ENCODE results near the gene CRACDL.
"Not testable (repeated sequence)": the region's sequence is repeated elsewhere in the genome, so short reads cannot be mapped to it uniquely, and the experiment has no call there.

CRACDL gene

GRCh38 chr2:98903767-98904485 is 32.1 kb downstream of the CRACDL start:
- TF ChIP-seq SP1 (IDR thresholded peaks at IDR 0.05) (no peak), HDGF (IDR thresholded peaks at IDR 0.05; ENCODE audit: borderline replicate concordance) (no peak), SUZ12 (IDR thresholded peaks at IDR 0.05) (no peak), FOXA1 (IDR thresholded peaks at IDR 0.05) (no peak), ZNF384 (IDR thresholded peaks at IDR 0.05) (no peak), FOXM1 (IDR thresholded peaks at IDR 0.05; ENCODE audit: borderline replicate concordance) (no peak), PKNOX1 (IDR thresholded peaks at IDR 0.05) (no peak), L3MBTL2 (conservative IDR thresholded peaks at IDR 0.05) (no peak), BHLHE40 (IDR thresholded peaks at IDR 0.05; ENCODE audit: borderline replicate concordance) (no peak)
- POLR2A ChIA-PET: interaction anchor here (0.6 kb wide), 1 partner anchor 28 kb away, joined by 3 read pairs; no protein-coding TSS in a partner anchor
- DNase-seq (ENCODE audit: extremely low spot score): no peak
- CTCF ChIA-PET: no interaction called here

GRCh38 chr2:98903064-98903355 is 33.0 kb downstream of the CRACDL start:
- ChIA-PET CTCF (no interaction called here), POLR2A (no interaction called here)
- TF ChIP-seq SUZ12 (IDR thresholded peaks at IDR 0.05) (no peak), FOXA1 (IDR thresholded peaks at IDR 0.05) (no peak), SP1 (IDR thresholded peaks at IDR 0.05) (no peak), HDGF (IDR thresholded peaks at IDR 0.05; ENCODE audit: borderline replicate concordance) (no peak), BHLHE40 (IDR thresholded peaks at IDR 0.05; ENCODE audit: borderline replicate concordance) (no peak), CTBP1 (IDR thresholded peaks at IDR 0.05; ENCODE audit: borderline replicate concordance) (no peak), ZNF384 (IDR thresholded peaks at IDR 0.05) (no peak), PKNOX1 (IDR thresholded peaks at IDR 0.05) (no peak), FOXK2 (IDR thresholded peaks at IDR 0.05) (no peak), L3MBTL2 (conservative IDR thresholded peaks at IDR 0.05) (no peak), LEF1 (IDR thresholded peaks at IDR 0.05; ENCODE audit: borderline replicate concordance) (no peak), ELF4 (IDR thresholded peaks at IDR 0.05) (no peak), FOXM1 (IDR thresholded peaks at IDR 0.05; ENCODE audit: borderline replicate concordance) (no peak), ARNT (IDR thresholded peaks at IDR 0.05) (no peak)
- no peak for DNase-seq (ENCODE audit: extremely low spot score)

- ChIA-PET CTCF (no interaction called here), POLR2A (no interaction called here)
- DNase-seq (ENCODE audit: extremely low spot score): no peak
- TF ChIP-seq ELF4 (IDR thresholded peaks at IDR 0.05) (no peak), L3MBTL2 (conservative IDR thresholded peaks at IDR 0.05) (no peak), SUZ12 (IDR thresholded peaks at IDR 0.05) (no peak), ARNT (IDR thresholded peaks at IDR 0.05) (no peak)
Measured at GRCh38 chr2:98902209-98903063, 33.6 kb downstream of the CRACDL start.

- no peak for DNase-seq (ENCODE audit: extremely low spot score)
- ChIA-PET POLR2A (no interaction called here), CTCF (no interaction called here)
- TF ChIP-seq FOXM1 (IDR thresholded peaks at IDR 0.05; ENCODE audit: borderline replicate concordance): no peak
- no peak for TF ChIP-seq ELF4 (IDR thresholded peaks at IDR 0.05)
- TF ChIP-seq HDGF (IDR thresholded peaks at IDR 0.05; ENCODE audit: borderline replicate concordance): no peak
- no peak for TF ChIP-seq ZNF384 (IDR thresholded peaks at IDR 0.05)
- TF ChIP-seq CTBP1 (IDR thresholded peaks at IDR 0.05; ENCODE audit: borderline replicate concordance): no peak
- TF ChIP-seq FOXK2 (IDR thresholded peaks at IDR 0.05): no peak
- TF ChIP-seq FOXA1 (IDR thresholded peaks at IDR 0.05): no peak
- no peak for TF ChIP-seq SUZ12 (IDR thresholded peaks at IDR 0.05)
- TF ChIP-seq ARNT (IDR thresholded peaks at IDR 0.05): no peak
- TF ChIP-seq L3MBTL2 (conservative IDR thresholded peaks at IDR 0.05): no peak
- TF ChIP-seq TARDBP (IDR thresholded peaks at IDR 0.05): no peak
- no peak for TF ChIP-seq BHLHE40 (IDR thresholded peaks at IDR 0.05; ENCODE audit: borderline replicate concordance)
Measured at GRCh38 chr2:98901702-98902101, 34.3 kb downstream of the CRACDL start.

GRCh38 chr2:98901291-98901690 is 34.7 kb downstream of the CRACDL start:
- CTCF ChIA-PET: no interaction called here
- POLR2A ChIA-PET: no interaction called here
- DNase-seq (ENCODE audit: extremely low spot score): no peak
- no peak for TF ChIP-seq SP1 (IDR thresholded peaks at IDR 0.05)
- TF ChIP-seq ELF4 (IDR thresholded peaks at IDR 0.05): no peak
- TF ChIP-seq SUZ12 (IDR thresholded peaks at IDR 0.05): no peak
- no peak for TF ChIP-seq HDGF (IDR thresholded peaks at IDR 0.05; ENCODE audit: borderline replicate concordance)
- no peak for TF ChIP-seq PKNOX1 (IDR thresholded peaks at IDR 0.05)
- no peak for TF ChIP-seq FOXM1 (IDR thresholded peaks at IDR 0.05; ENCODE audit: borderline replicate concordance)
- TF ChIP-seq LEF1 (IDR thresholded peaks at IDR 0.05; ENCODE audit: borderline replicate concordance): no peak
- no peak for TF ChIP-seq NFRKB (IDR thresholded peaks at IDR 0.05)
- no peak for TF ChIP-seq TARDBP (IDR thresholded peaks at IDR 0.05)
- no peak for TF ChIP-seq ZNF384 (IDR thresholded peaks at IDR 0.05)
- TF ChIP-seq L3MBTL2 (conservative IDR thresholded peaks at IDR 0.05): no peak
- no peak for TF ChIP-seq ARNT (IDR thresholded peaks at IDR 0.05)
- TF ChIP-seq CTBP1 (IDR thresholded peaks at IDR 0.05; ENCODE audit: borderline replicate concordance): no peak
- no peak for TF ChIP-seq FOXK2 (IDR thresholded peaks at IDR 0.05)
- no peak for TF ChIP-seq FOXA1 (IDR thresholded peaks at IDR 0.05)
- TF ChIP-seq BHLHE40 (IDR thresholded peaks at IDR 0.05; ENCODE audit: borderline replicate concordance): no peak

- CTCF ChIA-PET: no interaction called here
- POLR2A ChIA-PET: no interaction called here
- TF ChIP-seq ZNF384 (IDR thresholded peaks at IDR 0.05) (no peak), L3MBTL2 (conservative IDR thresholded peaks at IDR 0.05) (no peak), HDGF (IDR thresholded peaks at IDR 0.05; ENCODE audit: borderline replicate concordance) (no peak), FOXK2 (IDR thresholded peaks at IDR 0.05) (no peak), BHLHE40 (IDR thresholded peaks at IDR 0.05; ENCODE audit: borderline replicate concordance) (no peak), SUZ12 (IDR thresholded peaks at IDR 0.05) (no peak), FOXA1 (IDR thresholded peaks at IDR 0.05) (no peak), ELF4 (IDR thresholded peaks at IDR 0.05) (no peak), LEF1 (IDR thresholded peaks at IDR 0.05; ENCODE audit: borderline replicate concordance) (no peak), PKNOX1 (IDR thresholded peaks at IDR 0.05) (no peak), ARNT (IDR thresholded peaks at IDR 0.05) (no peak), NFRKB (IDR thresholded peaks at IDR 0.05) (no peak), CTBP1 (IDR thresholded peaks at IDR 0.05; ENCODE audit: borderline replicate concordance) (no peak), SP1 (IDR thresholded peaks at IDR 0.05) (no peak), FOXM1 (IDR thresholded peaks at IDR 0.05; ENCODE audit: borderline replicate concordance) (no peak), TARDBP (IDR thresholded peaks at IDR 0.05) (no peak)
- no peak for DNase-seq (ENCODE audit: extremely low spot score)
Measured at GRCh38 chr2:98900721-98901120, 35.3 kb downstream of the CRACDL start.

- POLR2A ChIA-PET; CTCF ChIA-PET; DNase-seq (ENCODE audit: extremely low spot score): not testable (repeated sequence)
Measured at GRCh38 chr2:98899703-98900078, 36.3 kb downstream of the CRACDL start.

Measured in HEK293T (cell line).